Smooth muscle cell (in vitro differentiated cells): ENCODE measurements around the gene ARMH1. TPM values are rescaled to one million over a fixed set of nuclear protein-coding genes. Genes with fewer than 3 reads are reported as not detected.

Experiments
- DNase-seq: peaks from one replicate; lab custom pipeline; 2025; ENCODE audit not compliant: unreplicated experiment; lab: John Stamatoyannopoulos, UW
- H2AFZ ChIP-seq: fragments of 200-600 bp; sonication (generic); 2 replicates; pipeline ENCODE4 v1.6.0; 2016; ENCODE audit warnings: antibody characterized with exemption, low read depth, mild to moderate bottlenecking
- H3F3A ChIP-seq: fragments of 200-600 bp; sonication (generic); 2 replicates; pipeline ENCODE4 v1.6.0; 2017; ENCODE audit warnings: antibody characterized with exemption, low read depth
- H3K27ac ChIP-seq: fragments of 200-600 bp; sonication (generic); 2 replicates; pipeline ENCODE4 v1.5.1; 2016; ENCODE audit warnings: low read depth, mild to moderate bottlenecking
- H3K27me3 ChIP-seq: fragments of 200-600 bp; sonication (generic); 2 replicates; pipeline ENCODE4 v1.6.1; 2016; ENCODE audit warnings: low read depth, mild to moderate bottlenecking
- H3K36me3 ChIP-seq: fragments of 200-600 bp; sonication (generic); 2 replicates; pipeline ENCODE4 v1.5.1; 2016; ENCODE audit warnings: low read depth
- H3K4me1 ChIP-seq: fragments of 200-600 bp; sonication (generic); 2 replicates; pipeline ENCODE4 v1.5.1; 2016; ENCODE audit warnings: low read depth
- H3K4me2 ChIP-seq: fragments of 200-600 bp; sonication (generic); 2 replicates; pipeline ENCODE4 v1.6.0; 2016; ENCODE audit warnings: mild to moderate bottlenecking
- H3K4me3 ChIP-seq: fragments of 200-600 bp; sonication (generic); 2 replicates; pipeline ENCODE4 v1.5.1; 2016; ENCODE audit warnings: mild to moderate bottlenecking
- H3K79me2 ChIP-seq: fragments of 200-600 bp; sonication (generic); 2 replicates; pipeline ENCODE4 v1.6.0; 2016; ENCODE audit warnings: low read depth, mild to moderate bottlenecking
- H3K9ac ChIP-seq: fragments of 200-600 bp; sonication (generic); 2 replicates; pipeline ENCODE4 v1.6.0; 2016; ENCODE audit warnings: low read depth
- H3K9me3 ChIP-seq: fragments of 200-600 bp; sonication (generic); replicated peaks from 2 replicates; pipeline ENCODE4 v1.5.1; 2016; ENCODE audit warnings: low read depth
- H4K20me1 ChIP-seq: fragments of 200-600 bp; sonication (generic); 2 replicates; pipeline ENCODE4 v1.6.0; 2016; ENCODE audit warnings: low read depth
- CTCF ChIP-seq: fragments of 200-600 bp; sonication (generic); IDR thresholded peaks from 2 replicates; pipeline ENCODE4 v1.5.1; 2017; ENCODE audit warnings: borderline replicate concordance, mild to moderate bottlenecking, antibody characterized with exemption; ENCODE audit not compliant: insufficient read depth, poor library complexity, severe bottlenecking
- WGBS: methylation state at CpG from one replicate; pipeline ENCODE4 v1.1.7; 2016; ENCODE audit warnings: low lambda C conversion rate; 5-methylcytosine and 5-hydroxymethylcytosine counted together
- polyA plus RNA-seq: library from polyadenylated mRNA; unstranded; fragments of >200 nt; fragmentation: Nextera tagmentation; extraction: Ambion mirVana; gene quantifications from 2 replicates; pipeline ENCODE4 v1.2.1, GENCODE V29; 2016
- total RNA-seq: library from RNA; depleted of rRNA; stranded (reverse); fragments of >200 nt; gene quantifications from 2 replicates; pipeline ENCODE4 v1.2.3, GENCODE V29; 2014

ARMH1 gene
- total RNA-seq: 1.5 and 4.8 TPM in 2 replicates
- 8.3 and 10.1 TPM in 2 replicates for polyA plus RNA-seq

- no peaks in the 10 kb centered on the region for H3K4me1 ChIP-seq
- H3F3A ChIP-seq: peaks cover 9% of the 10 kb centered on the region
- peak within 1 kb of the TSS; percentile 60 for H3K4me3 ChIP-seq
- H3K36me3 ChIP-seq: no peaks in the 10 kb centered on the region
- H3K27me3 ChIP-seq: no peaks in the 10 kb centered on the region
- 3% methylated on average over 46 of the region's 56 CpGs for WGBS
- peak; percentile 99 for DNase-seq
- H3K9ac ChIP-seq: peak within 1 kb of the TSS; percentile 72
- no peak for TF ChIP-seq CTCF
- H2AFZ ChIP-seq: peak within 1 kb of the TSS; percentile 92
- H4K20me1 ChIP-seq: no peaks in the 10 kb centered on the region
- peak within 1 kb of the TSS; percentile 89 for H3K4me2 ChIP-seq
- H3K27ac ChIP-seq: peak within 1 kb of the TSS; percentile 88
- no peaks in the 10 kb centered on the region for H3K79me2 ChIP-seq
- no peaks in the 10 kb centered on the region for H3K9me3 ChIP-seq
Observed at GRCh38 chr1:44674113-44675000, at the start of gene ARMH1, which contains the start of gene TMEM53. Gene ARMH1, plus strand, starts transcription at chr1:44674714. Its CDS starts 14,984 bp downstream, at chr1:44689698. Gene TMEM53, minus strand, starts transcription at chr1:44674481. Its CDS starts 90 bp downstream, at chr1:44674391.

DNA sequence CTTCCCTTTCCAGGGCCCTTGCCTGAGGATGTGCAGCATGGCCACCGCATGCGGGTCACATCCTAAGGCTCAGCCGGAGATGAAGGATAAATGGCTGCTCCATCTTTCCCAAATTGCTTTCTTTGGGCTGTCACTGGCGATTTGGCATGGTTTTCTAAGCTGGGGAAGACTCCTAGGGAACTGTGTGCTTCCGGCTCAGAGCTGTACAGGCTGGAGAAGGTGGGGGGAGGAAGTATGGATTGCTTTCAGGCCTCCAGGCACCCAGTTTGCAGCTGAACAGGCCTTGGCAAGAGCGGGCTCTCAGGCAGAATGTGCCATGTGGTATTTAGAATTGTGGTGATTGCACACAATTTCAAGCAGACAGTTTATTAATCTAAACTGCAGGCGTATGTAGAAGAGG is 49.2 kb upstream of the ARMH1 start:
- Histone ChIP-seq H3K9me3 (no peaks in the 10 kb centered on the region), H3K79me2 (no peaks in the 10 kb centered on the region), H2AFZ (no peak overlapping the region), H4K20me1 (no peaks in the 10 kb centered on the region), H3K36me3 (no peaks in the 10 kb centered on the region), H3K27me3 (no peaks in the 10 kb centered on the region), H3K27ac (no peak overlapping the region), H3F3A (no peaks in the 10 kb centered on the region), H3K4me3 (no peak overlapping the region), H3K4me2 (no peak overlapping the region), H3K9ac (no peak overlapping the region), H3K4me1 (no peaks in the 10 kb centered on the region)
- no peak for TF ChIP-seq CTCF
- WGBS: 96% methylated on average over 7 of the region's 7 CpGs
- DNase-seq: no peak

- Histone ChIP-seq H3F3A (no peaks in the 10 kb centered on the region), H3K36me3 (no peaks in the 10 kb centered on the region), H3K27ac (no peak overlapping the region), H2AFZ (no peak overlapping the region), H3K9ac (no peak overlapping the region), H3K79me2 (peaks cover 15% of the 10 kb centered on the region), H3K4me1 (peaks cover 15% of the 10 kb centered on the region), H3K27me3 (no peaks in the 10 kb centered on the region), H3K9me3 (no peaks in the 10 kb centered on the region), H4K20me1 (no peaks in the 10 kb centered on the region), H3K4me2 (no peak overlapping the region), H3K4me3 (no peak overlapping the region)
- no peak for TF ChIP-seq CTCF
- 91% methylated on average over 5 of the region's 5 CpGs for WGBS
- DNase-seq: no peak
Observed at GRCh38 chr1:44628962-44629756, 45.4 kb upstream of the ARMH1 start.
